HCT116 (cell line): Measurements from ENCODE around the gene ABCE1. TPM values are rescaled to one million over a fixed set of nuclear protein-coding genes. Genes with fewer than 3 reads are reported as not detected.

Experiments used
- total RNA-seq: library from RNA; stranded (reverse); gene quantifications from one replicate; pipeline ENCODE4 v1.2.1, GENCODE V29; 2021; ENCODE audit not compliant: unreplicated experiment

ABCE1 gene
- total RNA-seq, 1 experiment from 2014 or later, result 145 TPM

Other genes with a start within 250 kb of the ABCE1 start
- 27.2 TPM for gene ANAPC10, start 115 bp upstream of the ABCE1 start, total RNA-seq
- 37.2 TPM for gene OTUD4, start 82.3 kb downstream of the ABCE1 start, total RNA-seq